ENCODE data around the gene SPC25. TPM values are rescaled to one million over a fixed set of nuclear protein-coding genes. Genes with fewer than 3 reads are reported as not detected.

Gene SPC25
- total RNA-seq, 1 donor from 2014 or later, result 15.8 TPM

GRCh38 chr2:168830958-168831357 is 59.3 kb downstream of the SPC25 start:
- Mint-ChIP-seq H3K36me3 (ENCODE audit: insufficient read depth) (peaks cover 2% of the 10 kb centered on the region), H3K9me3 (ENCODE audit: low read depth) (no peaks in the 10 kb centered on the region), H3K27me3 (no peaks in the 10 kb centered on the region), H3K27ac (no peak overlapping the region), H3K4me3 (ENCODE audit: low read depth) (no peak overlapping the region), H3K4me1 (ENCODE audit: low read depth) (no peaks in the 10 kb centered on the region)
- no peak for DNase-seq (ENCODE audit: low spot score, unreplicated experiment)
- TF ChIP-seq CTCF (IDR thresholded peaks at IDR 0.05; ENCODE audit: unreplicated experiment), result no peak

GRCh38 chr2:168825126-168825525 is 65.1 kb downstream of the SPC25 start:
- Mint-ChIP-seq H3K4me1 (ENCODE audit: low read depth) (no peaks in the 10 kb centered on the region), H3K27me3 (no peaks in the 10 kb centered on the region), H3K36me3 (ENCODE audit: insufficient read depth) (no peaks in the 10 kb centered on the region), H3K27ac (no peak overlapping the region), H3K4me3 (ENCODE audit: low read depth) (no peak overlapping the region), H3K9me3 (ENCODE audit: low read depth) (no peaks in the 10 kb centered on the region)
- DNase-seq (ENCODE audit: low spot score, unreplicated experiment), result no peak
- no peak for TF ChIP-seq CTCF (IDR thresholded peaks at IDR 0.05; ENCODE audit: unreplicated experiment)

GRCh38 chr2:168821992-168822391 is 68.2 kb downstream of the SPC25 start:
- no peaks in the 10 kb centered on the region for H3K9me3 Mint-ChIP-seq (ENCODE audit: low read depth)

GRCh38 chr2:168821577-168821976 is 68.7 kb downstream of the SPC25 start:
- no peak for DNase-seq (ENCODE audit: low spot score, unreplicated experiment)
- no peak for TF ChIP-seq CTCF (IDR thresholded peaks at IDR 0.05; ENCODE audit: unreplicated experiment)
- no peak overlapping the region for H3K27ac Mint-ChIP-seq
- no peaks in the 10 kb centered on the region for H3K9me3 Mint-ChIP-seq (ENCODE audit: low read depth)
- H3K4me1 Mint-ChIP-seq (ENCODE audit: low read depth), result peaks cover 7% of the 10 kb centered on the region
- H3K4me3 Mint-ChIP-seq (ENCODE audit: low read depth), result no peak overlapping the region
- H3K36me3 Mint-ChIP-seq (ENCODE audit: insufficient read depth), result no peaks in the 10 kb centered on the region
- H3K27me3 Mint-ChIP-seq, result no peaks in the 10 kb centered on the region

More at GRCh38 chr2:168821992-168822391, 68.2 kb downstream of the SPC25 start:
- DNase-seq (ENCODE audit: low spot score, unreplicated experiment), result no peak
- no peaks in the 10 kb centered on the region for H3K27me3 Mint-ChIP-seq
- no peak overlapping the region for H3K4me3 Mint-ChIP-seq (ENCODE audit: low read depth)
- H3K4me1 Mint-ChIP-seq (ENCODE audit: low read depth), result peaks cover 6% of the 10 kb centered on the region
- H3K27ac Mint-ChIP-seq, result no peak overlapping the region
- TF ChIP-seq CTCF (IDR thresholded peaks at IDR 0.05; ENCODE audit: unreplicated experiment), result no peak
- no peaks in the 10 kb centered on the region for H3K36me3 Mint-ChIP-seq (ENCODE audit: insufficient read depth)

Other genes with a start within 250 kb of the SPC25 start
- 4.0 and 4.3 TPM in 2 replicates for gene NOSTRIN, start 87.8 kb downstream of the SPC25 start, total RNA-seq
- gene G6PC2, start 10.9 kb upstream of the SPC25 start, total RNA-seq, result not detected in 2 replicates
- 0.09 and 0.24 TPM in 2 replicates for gene ABCB11, start 140.9 kb upstream of the SPC25 start, total RNA-seq
- gene DHRS9, start 179.1 kb upstream of the SPC25 start, total RNA-seq, result not detected in 2 replicates